HG02571 (cell line): ENCODE data around the gene FNTB.

Experiments
- ATAC-seq: cut with Tn5 transposase; IDR thresholded peaks from one replicate; pipeline ENCODE4 v1.9.1; 2021; ENCODE audit warnings: mild to moderate bottlenecking, moderate library complexity; ENCODE audit not compliant: unreplicated experiment

The FNTB gene

DNA sequence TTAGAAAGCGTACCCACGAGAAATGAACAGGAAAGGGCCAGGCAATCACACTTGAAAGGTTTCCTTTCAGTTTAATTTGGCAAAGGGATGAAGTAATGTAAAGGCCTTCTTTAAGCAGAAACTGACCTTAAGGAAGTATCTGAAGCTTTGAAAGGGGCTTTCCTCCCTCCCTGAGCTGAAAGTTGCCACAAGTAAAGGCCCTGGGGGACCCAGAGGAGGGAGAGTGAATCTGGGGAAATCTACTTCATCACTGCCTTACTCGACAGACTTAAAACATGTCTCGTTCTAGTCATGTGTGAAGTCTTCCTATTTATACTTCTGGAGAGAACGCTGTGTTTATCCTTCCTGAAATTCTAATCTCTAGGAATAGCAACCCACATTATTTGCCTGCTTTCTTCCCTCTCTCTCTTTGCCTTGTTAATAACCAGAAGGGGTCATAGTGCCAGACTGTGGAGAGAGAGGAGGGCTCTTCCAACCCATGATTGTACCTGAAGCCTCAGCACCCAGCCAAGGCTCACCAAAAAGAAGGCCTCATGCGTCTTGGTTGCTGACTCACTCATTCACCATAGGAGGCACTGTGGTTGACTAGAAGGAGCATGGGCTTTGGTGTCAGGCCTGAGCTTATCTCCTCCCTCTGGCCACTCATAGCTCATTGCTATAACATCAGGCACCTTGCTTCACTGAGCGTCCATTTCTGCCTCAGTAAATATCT lies 33.9 kb upstream of the FNTB start:
- no peak for ATAC-seq

- no peak for ATAC-seq
Measured at GRCh38 chr14:64953310-64953654, 33.4 kb upstream of the FNTB start.

GRCh38 chr14:64953661-64954060 lies 33.0 kb upstream of the FNTB start:
- ATAC-seq, result no peak

DNA sequence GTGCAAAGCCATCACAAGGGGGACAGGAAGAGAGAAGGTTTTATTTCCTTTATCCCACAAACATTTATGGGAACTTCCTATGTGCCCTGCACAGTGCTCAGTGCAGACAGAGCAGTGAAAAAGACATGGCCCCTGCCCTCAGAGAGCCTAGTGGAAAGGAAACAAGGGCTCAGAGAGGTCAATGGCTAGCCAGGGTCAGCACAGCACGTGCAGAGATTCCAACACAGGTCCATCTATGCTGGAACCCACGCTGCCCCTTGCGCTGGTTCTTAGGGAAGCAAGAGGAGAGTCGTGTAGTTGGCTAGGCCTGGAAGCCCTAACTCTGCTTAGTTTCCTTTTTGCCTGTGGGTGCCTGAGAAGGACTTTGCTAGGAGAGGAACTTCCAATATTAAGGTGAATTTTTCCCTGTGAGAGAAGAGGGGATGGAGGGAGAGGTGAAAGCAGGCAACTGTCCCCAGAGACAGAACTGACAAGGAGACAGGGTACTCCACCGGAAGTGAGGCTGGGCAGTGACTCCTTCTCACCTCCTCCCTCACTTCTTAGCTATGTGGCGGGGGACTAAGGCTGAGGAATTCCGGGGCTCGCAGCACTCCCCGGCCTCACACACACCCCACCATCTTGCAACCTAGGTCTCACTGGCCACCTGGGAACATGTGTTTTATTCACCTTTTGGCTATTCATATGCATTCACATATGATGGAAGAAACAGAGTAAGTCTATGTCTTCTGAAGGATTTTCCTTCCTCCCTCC lies 32.0 kb upstream of the FNTB start:
- no peak for ATAC-seq

GRCh38 chr14:64955297-64955696 lies 31.4 kb upstream of the FNTB start:
- no peak for ATAC-seq

- no peak for ATAC-seq
Measured at GRCh38 chr14:64956697-64957406, 29.8 kb upstream of the FNTB start.

- ATAC-seq, result no peak
Measured at GRCh38 chr14:64958201-64958600, 28.5 kb upstream of the FNTB start.

- ATAC-seq, result no peak
Measured at GRCh38 chr14:64958743-64959142, 28.0 kb upstream of the FNTB start.

DNA sequence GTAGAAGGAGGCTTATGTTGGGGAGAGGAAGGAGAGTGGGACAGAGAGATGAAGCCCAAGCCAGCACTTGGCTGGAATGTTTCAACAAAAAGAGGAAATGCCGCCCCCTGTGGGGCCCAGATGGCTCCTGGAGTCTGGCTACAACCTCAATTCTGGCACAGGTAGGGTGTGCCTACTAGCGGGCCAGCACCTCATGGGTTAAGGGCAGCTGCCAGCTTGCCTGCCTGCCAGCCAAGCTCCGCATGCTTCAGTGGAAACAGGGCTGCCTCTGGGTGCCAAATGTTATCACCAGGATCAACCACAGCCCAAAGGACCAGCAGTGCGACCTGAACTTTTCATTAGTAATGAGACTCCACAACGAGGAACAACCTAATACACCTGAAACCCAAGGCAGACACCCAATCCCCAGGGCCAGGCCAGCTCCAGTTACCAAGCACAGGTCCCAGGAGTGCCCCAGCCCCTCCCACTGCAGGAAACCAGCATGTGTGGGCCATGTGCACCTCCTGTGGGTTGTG lies 25.9 kb upstream of the FNTB start:
- ATAC-seq, result no peak

- no peak for ATAC-seq
Measured at GRCh38 chr14:64963611-64964010, 23.1 kb upstream of the FNTB start.

DNA sequence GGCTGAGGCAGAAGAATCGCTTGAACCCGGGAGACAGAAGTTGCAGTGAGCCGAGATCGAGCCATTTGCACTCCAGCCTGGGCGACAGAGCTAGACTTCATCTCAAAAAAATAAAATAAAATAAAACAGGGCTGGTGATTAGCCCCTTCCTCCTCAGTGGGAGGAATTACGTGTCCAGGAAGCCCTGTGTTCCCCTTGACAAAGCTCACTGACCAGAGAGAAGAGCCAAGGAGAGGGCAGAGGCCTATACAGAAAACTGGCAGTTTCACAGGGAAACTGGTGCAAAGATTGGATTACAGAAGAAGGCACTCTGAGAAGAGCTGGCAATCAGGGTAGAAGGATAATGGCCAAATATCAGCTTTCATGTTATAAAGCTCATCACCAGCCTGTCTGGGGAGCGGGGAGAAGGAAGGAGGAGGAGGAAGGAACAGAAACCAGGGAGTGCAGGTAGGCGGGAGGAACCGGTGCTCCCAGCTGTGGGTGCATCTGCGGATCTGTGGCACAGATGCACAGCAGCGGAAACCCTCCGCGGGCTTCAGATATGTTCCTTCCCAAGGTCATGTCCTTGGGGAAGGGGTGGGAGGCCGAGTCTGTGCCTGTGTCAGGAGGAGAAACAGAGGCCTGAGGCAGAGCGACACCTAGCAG lies 21.2 kb upstream of the FNTB start:
- no peak for ATAC-seq

DNA sequence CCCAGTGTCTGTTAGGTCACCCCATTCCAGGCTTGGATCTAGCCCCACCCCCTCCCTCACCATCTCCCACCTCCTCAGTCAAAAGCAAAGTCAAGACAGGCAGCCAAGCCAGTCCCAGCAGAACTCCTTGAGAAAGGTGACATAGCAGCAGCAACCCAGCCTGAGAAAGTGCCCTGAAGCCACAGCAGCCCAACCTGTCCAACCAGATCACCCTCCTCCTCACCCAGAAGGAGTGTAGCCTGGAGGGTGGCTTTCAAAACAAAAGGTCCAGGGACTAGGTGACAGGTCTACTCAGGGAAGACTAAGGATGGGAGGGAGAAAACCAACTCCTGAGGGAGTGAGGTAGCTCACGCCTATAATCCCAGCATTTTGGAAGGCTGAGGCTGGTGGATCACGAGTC lies 19.7 kb upstream of the FNTB start:
- no peak for ATAC-seq

- ATAC-seq, result no peak
Measured at GRCh38 chr14:64968167-64968566, 18.5 kb upstream of the FNTB start.

- no peak for ATAC-seq
Measured at GRCh38 chr14:64968651-64969050, 18.0 kb upstream of the FNTB start.

- no peak for ATAC-seq
Measured at GRCh38 chr14:64970041-64970440, 16.7 kb upstream of the FNTB start.

- no peak for ATAC-seq
Measured at GRCh38 chr14:64970776-64971477, 15.8 kb upstream of the FNTB start.

- no peak for ATAC-seq
Measured at GRCh38 chr14:64971491-64971942, 15.2 kb upstream of the FNTB start.

DNA sequence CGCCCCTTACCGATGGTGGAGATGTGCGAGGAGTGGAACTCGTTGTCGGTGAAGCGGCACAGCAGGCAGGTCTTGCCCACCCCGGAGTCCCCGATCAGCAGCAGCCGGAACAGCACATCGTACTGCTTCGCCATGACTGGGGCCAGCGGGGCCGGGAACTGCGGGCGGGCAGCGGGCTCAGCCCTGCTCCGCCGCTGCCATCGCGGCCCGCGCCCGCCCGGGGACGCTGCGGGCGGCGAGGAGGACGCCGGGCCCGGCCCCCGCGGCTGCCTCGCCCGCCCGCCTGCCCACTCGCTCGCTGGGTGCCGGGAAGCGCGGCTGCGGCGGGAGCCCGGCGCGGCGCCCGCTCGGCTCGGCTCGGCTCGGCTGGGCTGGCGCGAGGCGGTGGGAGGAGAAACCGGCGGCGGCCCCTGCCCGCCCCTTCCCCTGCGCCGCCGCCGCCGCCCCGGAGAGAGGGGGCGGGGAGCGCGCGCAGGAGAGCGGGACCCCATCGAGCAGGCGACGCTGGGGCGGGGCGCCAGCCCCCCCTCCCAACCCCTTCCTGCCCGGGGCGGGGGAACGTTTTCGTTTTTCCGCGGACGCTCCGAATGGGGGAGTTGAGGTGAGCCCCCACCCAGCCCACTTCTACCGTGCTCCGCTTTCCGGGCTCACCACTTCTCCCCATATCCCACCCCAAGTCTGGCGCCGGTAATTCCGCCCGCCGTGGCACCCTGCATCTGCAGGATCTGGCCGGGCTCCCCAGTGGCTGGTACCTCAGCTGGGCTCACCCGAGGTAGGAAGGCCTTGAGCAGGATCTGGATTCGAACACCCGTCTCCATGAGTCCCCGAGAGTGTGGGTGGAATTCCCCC lies 14.5 kb upstream of the FNTB start, which contains the start of gene RAB15:
Gene RAB15, minus strand, starts transcription at position 394 of the 849 bp plus-strand sequence. Its CDS starts 260 bp downstream, at position 134.
- ATAC-seq, result no peak

DNA sequence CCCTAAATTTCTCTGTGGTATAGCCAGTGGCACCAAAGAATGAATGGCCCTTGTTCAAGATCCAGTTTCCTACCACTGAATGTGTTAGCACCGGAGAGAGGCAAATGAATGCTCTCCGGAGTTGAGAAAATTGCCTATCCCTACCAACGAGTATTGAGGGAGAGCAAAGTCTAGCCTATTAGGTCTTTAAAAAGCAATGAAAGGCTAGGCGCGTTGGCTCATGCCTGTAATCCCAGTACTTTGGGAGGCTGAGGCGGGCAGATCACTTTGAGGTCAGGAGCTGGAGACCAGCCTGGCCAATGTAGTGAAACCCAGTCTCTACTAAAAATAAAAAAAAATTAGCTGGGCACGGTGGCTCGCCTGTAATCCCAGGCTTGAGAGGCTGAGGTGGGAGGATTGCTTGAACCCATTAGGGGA lies 13.7 kb upstream of the FNTB start:
- no peak for ATAC-seq

DNA sequence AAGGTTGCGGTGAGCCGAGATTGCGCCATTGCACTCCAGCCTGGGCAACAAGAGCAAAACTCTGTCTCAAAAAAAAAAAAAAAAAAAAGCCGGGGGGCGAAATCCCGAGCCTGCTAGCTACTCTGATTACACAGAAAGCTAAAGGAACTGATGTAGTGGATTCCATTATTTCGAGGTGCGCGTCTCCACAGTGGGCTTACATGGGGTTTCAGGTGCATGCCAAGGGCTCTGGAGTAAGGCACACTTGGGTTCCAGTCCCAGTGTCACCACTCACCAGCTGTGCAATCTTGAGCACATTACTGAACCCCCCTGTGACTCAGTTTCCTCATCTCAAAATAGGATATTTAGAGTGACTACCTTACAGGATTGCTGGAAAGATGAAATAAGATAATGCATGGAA lies 12.9 kb upstream of the FNTB start:
- ATAC-seq, result no peak
